WTC11 (cell line): ENCODE measurements around the gene USP34. TPM values are rescaled to one million over a fixed set of nuclear protein-coding genes. Genes with fewer than 3 reads are reported as not detected.

Source experiments
- ATAC-seq: fragments of 200-7000 bp; cut with Tn5 transposase; 2 replicates; pipeline ENCODE4 v1.10.0; 2021; ENCODE audit warnings: mild to moderate bottlenecking, moderate library complexity
- CTCF ChIA-PET: fragments of 300-600 bp; sonication (Branson Sonifier 250); formaldehyde crosslinking; loops from one replicate; lab custom pipeline; 2021; ENCODE audit warnings: antibody characterized with exemption; lab: Charles Lee
- POLR2A ChIA-PET: fragments of 350-600 bp; sonication (Branson Sonifier 250); formaldehyde crosslinking; loops from one replicate; lab custom pipeline; 2021; ENCODE audit warnings: antibody characterized with exemption; lab: Charles Lee
- DNase-seq: peaks from one replicate; pipeline ENCODE4 v3.0.0; 2021; ENCODE audit warnings: low spot score
- H3K27ac Mint-ChIP-seq: 2 replicates; pipeline ENCODE4 v1.8.0; 2021; ENCODE audit warnings: mixed read lengths
- H3K27me3 Mint-ChIP-seq: 2 replicates; pipeline ENCODE4 v1.8.0; 2021; ENCODE audit warnings: low read depth, mild to moderate bottlenecking, moderate library complexity, mixed read lengths
- H3K36me3 Mint-ChIP-seq: 2 replicates; pipeline ENCODE4 v1.8.0; 2021; ENCODE audit warnings: mixed read lengths
- H3K4me1 Mint-ChIP-seq: 2 replicates; pipeline ENCODE4 v1.8.0; 2022; ENCODE audit warnings: mixed read lengths
- H3K4me3 Mint-ChIP-seq: 2 replicates; pipeline ENCODE4 v1.8.0; 2021; ENCODE audit warnings: mild to moderate bottlenecking, moderate library complexity, mixed read lengths
- H3K9me3 Mint-ChIP-seq: 2 replicates; pipeline ENCODE4 v1.8.0; 2021; ENCODE audit warnings: mixed read lengths
- CREM ChIP-seq: sonication (generic); formaldehyde crosslinking; IDR thresholded peaks from 2 replicates; pipeline ENCODE4 v1.8.1; 2022; ENCODE audit warnings: mild to moderate bottlenecking, missing genetic modification reagents, moderate library complexity
- CTCF ChIP-seq: fragments of 200-600 bp; IDR thresholded peaks from 2 replicates; pipeline ENCODE4 v1.8.0; 2022; ENCODE audit warnings: antibody characterized with exemption
- E2F4 ChIP-seq: sonication (generic); formaldehyde crosslinking; IDR thresholded peaks from 2 replicates; pipeline ENCODE4 v1.8.1; 2022; ENCODE audit warnings: low read depth, mild to moderate bottlenecking, moderate library complexity, missing genetic modification reagents, borderline replicate concordance
- FOXP4 ChIP-seq: sonication (generic); formaldehyde crosslinking; IDR thresholded peaks from 2 replicates; pipeline ENCODE4 v1.8.0; 2022; ENCODE audit warnings: mild to moderate bottlenecking, missing genetic modification reagents
- GABPB1 ChIP-seq: sonication (generic); formaldehyde crosslinking; IDR thresholded peaks from 2 replicates; pipeline ENCODE4 v1.8.1; 2023; ENCODE audit warnings: mild to moderate bottlenecking, missing genetic modification reagents
- GRHL2 ChIP-seq: fragments of 250-450 bp; sonication (Bioruptor Pico); IDR thresholded peaks from 2 replicates; pipeline ENCODE4 v1.8.0; 2022; ENCODE audit warnings: mild to moderate bottlenecking, moderate library complexity; ENCODE audit not compliant: insufficient replicate concordance, severe bottlenecking
- IRF2 ChIP-seq: sonication (generic); formaldehyde crosslinking; IDR thresholded peaks from 2 replicates; pipeline ENCODE4 v1.8.0; 2022; ENCODE audit warnings: low read depth, missing genetic modification reagents, borderline replicate concordance
- JAZF1 ChIP-seq: fragments of 250-450 bp; sonication (Bioruptor Pico); IDR thresholded peaks from 2 replicates; pipeline ENCODE4 v1.9.0; 2021; ENCODE audit warnings: moderate library complexity, mild to moderate bottlenecking, inconsistent platforms
- NFE2L1 ChIP-seq: sonication (generic); formaldehyde crosslinking; IDR thresholded peaks from 2 replicates; pipeline ENCODE4 v1.8.1; 2023; ENCODE audit warnings: missing genetic modification reagents
- NR3C1 ChIP-seq: sonication (generic); formaldehyde crosslinking; conservative IDR thresholded peaks from 2 replicates; pipeline ENCODE4 v1.8.1; 2023; ENCODE audit warnings: low read depth, mild to moderate bottlenecking, missing genetic modification reagents
- PRDM15 ChIP-seq: sonication (generic); formaldehyde crosslinking; IDR thresholded peaks from 2 replicates; pipeline ENCODE4 v1.8.0; 2022; ENCODE audit warnings: missing genetic modification reagents
- PREB ChIP-seq: sonication (generic); formaldehyde crosslinking; IDR thresholded peaks from 2 replicates; pipeline ENCODE4 v1.8.1; 2022; ENCODE audit warnings: mild to moderate bottlenecking, missing genetic modification reagents, moderate library complexity, borderline replicate concordance
- SP1 ChIP-seq: sonication (generic); formaldehyde crosslinking; conservative IDR thresholded peaks from 2 replicates; pipeline ENCODE4 v1.8.1; 2022; ENCODE audit warnings: missing genetic modification reagents
- TCF7 ChIP-seq: sonication (generic); formaldehyde crosslinking; IDR thresholded peaks from 2 replicates; pipeline ENCODE4 v1.8.0; 2022; ENCODE audit warnings: mild to moderate bottlenecking, low read depth, missing genetic modification reagents, moderate library complexity
- USF1 ChIP-seq: sonication (generic); formaldehyde crosslinking; IDR thresholded peaks from 2 replicates; pipeline ENCODE4 v1.8.0; 2022; ENCODE audit warnings: mild to moderate bottlenecking, missing genetic modification reagents
- ZBTB43 ChIP-seq: sonication (generic); formaldehyde crosslinking; IDR thresholded peaks from 2 replicates; pipeline ENCODE4 v1.8.1; 2023; ENCODE audit warnings: mild to moderate bottlenecking, missing genetic modification reagents
- ZNF121 ChIP-seq: sonication (generic); formaldehyde crosslinking; IDR thresholded peaks from 2 replicates; pipeline ENCODE4 v1.8.0; 2023; ENCODE audit warnings: missing genetic modification reagents
- ZNF263 ChIP-seq: sonication (generic); formaldehyde crosslinking; IDR thresholded peaks from 2 replicates; pipeline ENCODE4 v1.8.1; 2022; ENCODE audit warnings: low read depth, mild to moderate bottlenecking, moderate library complexity, missing genetic modification reagents
- total RNA-seq: library from RNA; stranded (reverse); gene quantifications from 3 replicates; pipeline ENCODE4 v1.2.3, GENCODE V29; 2021

USP34 gene
- total RNA-seq, 1 experiment from 2014 or later = 92.3 TPM

- ChIA-PET POLR2A (no interaction called here), CTCF (no interaction called here)
- no peak overlapping the region for H3K27ac Mint-ChIP-seq
- TF ChIP-seq ZBTB43 (CRISPR knock-in tag) (no peak), CTCF (no peak)
- no peaks in the 10 kb centered on the region for H3K27me3 Mint-ChIP-seq
- H3K9me3 Mint-ChIP-seq = no peaks in the 10 kb centered on the region
- H3K36me3 Mint-ChIP-seq = peaks cover 18% of the 10 kb centered on the region
- no peak for DNase-seq
- no peaks in the 10 kb centered on the region for H3K4me1 Mint-ChIP-seq
- H3K4me3 Mint-ChIP-seq = no peak overlapping the region
- ATAC-seq = no peak
Measured at GRCh38 chr2:61263830-61264229, 207.1 kb downstream of the USP34 start.

- DNase-seq (no peak), ATAC-seq (no peak)
- ChIA-PET CTCF (no interaction called here), POLR2A (interaction anchor here (0.7 kb wide), 1 partner anchor 238 kb away, joined by 8 read pairs; no protein-coding TSS in a partner anchor)
- Mint-ChIP-seq H3K4me1 (no peaks in the 10 kb centered on the region), H3K9me3 (no peaks in the 10 kb centered on the region), H3K27me3 (no peaks in the 10 kb centered on the region), H3K4me3 (no peak overlapping the region), H3K27ac (no peak overlapping the region), H3K36me3 (peaks cover 16% of the 10 kb centered on the region)
- no peak for TF ChIP-seq NFE2L1 (CRISPR knock-in tag)
- no peak for TF ChIP-seq ZNF121 (CRISPR knock-in tag)
Measured at GRCh38 chr2:61262699-61263098, 208.2 kb downstream of the USP34 start.

- no peaks in the 10 kb centered on the region for H3K27me3 Mint-ChIP-seq
- H3K4me1 Mint-ChIP-seq = no peaks in the 10 kb centered on the region
- DNase-seq (no peak), ATAC-seq (no peak)
- ChIA-PET CTCF (no interaction called here), POLR2A (no interaction called here)
- H3K9me3 Mint-ChIP-seq = no peaks in the 10 kb centered on the region
- no peak overlapping the region for H3K4me3 Mint-ChIP-seq
- no peak overlapping the region for H3K27ac Mint-ChIP-seq
- H3K36me3 Mint-ChIP-seq = peaks cover 22% of the 10 kb centered on the region
- no peak for TF ChIP-seq PREB
- no peak for TF ChIP-seq GRHL2 (CRISPR knock-in tag)
- TF ChIP-seq JAZF1 (CRISPR knock-in tag) = no peak
- TF ChIP-seq E2F4 (CRISPR knock-in tag) = no peak
- TF ChIP-seq NR3C1 (CRISPR knock-in tag) = no peak
- TF ChIP-seq USF1 (CRISPR knock-in tag) = no peak
- TF ChIP-seq ZNF263 (CRISPR knock-in tag) = no peak
- no peak for TF ChIP-seq SP1 (CRISPR knock-in tag)
- no peak for TF ChIP-seq FOXP4 (CRISPR knock-in tag)
- TF ChIP-seq NFE2L1 (CRISPR knock-in tag) = no peak
- no peak for TF ChIP-seq IRF2 (CRISPR knock-in tag)
- TF ChIP-seq PRDM15 (CRISPR knock-in tag) = no peak
- TF ChIP-seq CREM (CRISPR knock-in tag) = no peak
- TF ChIP-seq TCF7 = no peak
- no peak for TF ChIP-seq GABPB1 (CRISPR knock-in tag)
Measured at GRCh38 chr2:61257446-61257845, 213.4 kb downstream of the USP34 start.
